ENCODE measurements around the gene ATF7.
"Not testable (repeated sequence)": the region's sequence is repeated elsewhere in the genome, so short reads cannot be mapped to it uniquely, and the experiment has no call there.

The ATF7 gene

DNA sequence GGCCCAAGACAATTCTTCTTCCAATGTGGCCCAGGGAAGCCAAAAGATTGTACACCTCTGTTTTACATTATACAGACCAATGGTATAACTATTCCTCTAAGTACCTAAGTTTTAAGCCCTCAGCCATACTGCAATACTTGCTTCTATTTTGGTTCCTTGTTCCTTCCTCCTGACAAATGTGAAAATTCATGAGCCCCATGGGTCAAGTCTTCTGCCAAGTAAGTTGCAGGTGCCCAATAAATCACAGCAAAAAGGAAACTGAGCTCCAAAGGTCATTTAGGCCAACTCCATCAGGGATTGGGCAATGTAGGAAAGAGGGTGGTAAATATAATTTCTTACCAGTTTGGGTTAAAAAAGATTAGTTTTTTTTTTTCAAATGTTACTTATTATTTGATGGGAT, 61.2 kb downstream of the ATF7 start:
- no peak for DNase-seq

DNA sequence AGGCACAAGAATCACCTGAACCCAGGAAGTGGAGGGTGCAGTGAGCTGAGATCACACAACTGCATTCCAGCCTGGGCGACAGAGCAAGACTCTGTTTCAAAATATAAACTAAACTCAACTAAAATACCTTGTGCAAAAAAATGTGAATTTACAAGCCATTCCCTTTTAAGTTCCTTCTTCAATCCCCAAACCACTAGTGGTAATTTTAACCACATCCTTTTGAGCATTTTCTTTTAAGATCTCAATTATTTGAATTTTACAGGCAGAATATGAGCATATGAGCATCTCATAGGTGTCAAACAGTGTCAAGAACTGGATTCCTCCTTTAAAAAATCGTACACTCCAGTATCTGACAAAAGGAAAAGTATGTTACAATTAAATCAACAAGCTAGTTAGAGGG, 61.9 kb downstream of the ATF7 start:
- DNase-seq, result no peak

DNA sequence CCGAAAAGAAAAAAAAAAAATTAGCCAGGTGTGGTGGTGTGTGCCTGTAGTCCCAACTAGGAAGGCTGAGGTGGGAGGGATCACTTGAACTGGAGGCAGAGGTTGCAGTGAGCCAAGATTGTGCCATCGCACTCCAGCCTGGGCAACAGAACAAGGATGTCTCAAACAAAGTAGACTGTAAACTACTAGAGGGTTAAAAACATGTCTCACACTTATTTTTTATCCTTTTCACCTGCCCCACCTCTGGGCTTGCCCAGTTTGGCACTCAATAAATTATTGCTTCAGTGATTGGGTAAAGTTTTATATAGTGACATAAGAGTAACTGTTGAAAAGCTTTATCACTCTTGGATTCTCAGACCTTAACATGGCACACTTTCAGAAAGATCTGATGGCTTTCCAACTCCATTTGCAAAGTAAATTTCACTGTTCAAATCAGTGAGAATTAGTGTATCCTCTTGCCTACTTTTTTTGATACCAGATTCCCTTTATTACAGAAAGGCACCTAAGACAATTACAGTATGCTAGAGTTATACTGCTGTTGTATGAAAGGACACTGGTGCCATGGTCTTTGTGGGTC, 62.6 kb downstream of the ATF7 start:
- no peak for DNase-seq

DNA sequence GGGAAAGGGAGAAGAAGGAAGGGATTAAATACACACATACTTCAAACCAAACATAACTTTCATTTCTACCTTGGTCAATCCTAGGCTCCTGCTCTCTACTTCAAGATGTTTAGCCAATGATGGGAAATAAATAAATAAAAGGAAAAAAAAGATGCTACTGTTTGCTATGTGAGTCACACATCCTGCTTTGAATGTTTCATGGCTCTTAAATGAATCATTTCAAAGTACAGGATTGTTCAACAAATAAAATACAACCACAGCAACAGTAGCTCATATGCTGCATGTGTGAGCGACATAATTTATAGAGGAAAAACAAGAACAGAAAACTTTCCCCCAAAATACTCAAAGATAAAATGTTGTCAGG, 64.6 kb downstream of the ATF7 start:
- DNase-seq, result peak; percentile 36 to 85 (median 73)

DNA sequence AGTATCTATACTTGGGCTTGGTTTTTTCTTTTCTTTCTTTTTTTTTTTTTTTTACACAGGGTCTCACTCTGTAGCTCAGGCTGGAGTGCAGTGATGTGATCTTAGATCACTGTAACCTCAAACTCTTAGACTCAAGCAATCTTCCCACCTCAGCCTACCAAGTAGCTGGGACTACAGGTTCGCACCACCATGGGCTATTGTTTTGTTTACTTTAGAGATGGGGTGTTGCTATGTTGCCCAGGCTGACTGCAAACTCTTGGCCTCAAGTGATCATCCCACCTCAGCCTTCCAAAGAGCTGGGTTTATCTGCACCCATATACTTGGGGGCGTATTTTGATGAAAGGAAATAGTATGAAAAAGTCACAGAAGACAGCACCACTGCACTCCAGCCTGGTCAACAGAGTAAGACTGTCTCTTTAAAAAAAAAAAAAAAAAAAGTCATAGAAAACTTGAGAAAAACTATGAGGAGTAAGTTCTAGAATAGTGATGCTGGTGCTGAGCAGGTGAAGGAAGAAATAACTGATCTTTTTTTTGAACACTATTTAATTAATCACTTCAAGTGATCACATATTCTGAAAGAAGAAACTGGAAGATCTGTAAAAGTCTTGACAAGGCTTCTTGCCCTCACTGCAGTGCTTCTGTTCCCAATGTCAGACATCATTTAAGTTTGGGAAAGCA, 65.1 kb downstream of the ATF7 start:
- no peak for DNase-seq

DNA sequence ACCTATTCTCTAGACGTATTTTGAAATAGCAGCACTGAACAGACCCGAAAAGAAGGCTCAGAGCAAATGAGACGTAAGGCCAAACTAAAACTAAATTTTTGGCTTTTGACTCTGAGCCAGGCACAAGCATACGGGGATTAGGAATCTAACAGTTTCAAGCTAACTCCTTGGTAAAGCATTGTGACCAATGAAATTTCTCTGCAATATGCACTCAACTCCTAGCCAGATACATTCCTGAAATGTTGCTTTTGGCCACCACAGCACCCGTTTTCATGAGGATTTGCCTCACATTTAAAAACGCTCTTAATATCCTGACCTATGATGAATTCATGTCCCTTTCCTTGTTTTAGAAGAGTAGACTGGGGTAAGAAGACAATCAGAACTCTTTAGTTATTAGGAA, 65.8 kb downstream of the ATF7 start:
- DNase-seq, result no peak

DNA sequence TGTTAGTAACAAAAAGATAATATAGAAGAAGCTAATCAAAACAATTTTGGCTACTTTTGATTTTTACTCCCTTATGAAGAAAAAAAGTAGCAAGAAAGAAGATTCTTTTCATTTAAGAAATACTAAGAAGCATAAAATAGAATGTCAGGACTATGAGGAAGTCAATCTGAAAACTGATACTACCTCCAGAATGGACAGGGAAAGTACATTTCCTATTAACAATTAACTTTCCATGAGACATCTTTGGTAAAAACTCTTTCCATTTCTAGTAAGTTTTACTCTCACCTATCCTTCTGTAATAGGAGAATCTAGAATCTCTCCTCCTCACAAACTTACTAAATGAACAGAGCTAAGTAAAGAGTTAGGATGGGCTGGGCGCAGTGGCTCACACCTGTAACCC, 67.6 kb downstream of the ATF7 start:
- DNase-seq, result no peak

DNA sequence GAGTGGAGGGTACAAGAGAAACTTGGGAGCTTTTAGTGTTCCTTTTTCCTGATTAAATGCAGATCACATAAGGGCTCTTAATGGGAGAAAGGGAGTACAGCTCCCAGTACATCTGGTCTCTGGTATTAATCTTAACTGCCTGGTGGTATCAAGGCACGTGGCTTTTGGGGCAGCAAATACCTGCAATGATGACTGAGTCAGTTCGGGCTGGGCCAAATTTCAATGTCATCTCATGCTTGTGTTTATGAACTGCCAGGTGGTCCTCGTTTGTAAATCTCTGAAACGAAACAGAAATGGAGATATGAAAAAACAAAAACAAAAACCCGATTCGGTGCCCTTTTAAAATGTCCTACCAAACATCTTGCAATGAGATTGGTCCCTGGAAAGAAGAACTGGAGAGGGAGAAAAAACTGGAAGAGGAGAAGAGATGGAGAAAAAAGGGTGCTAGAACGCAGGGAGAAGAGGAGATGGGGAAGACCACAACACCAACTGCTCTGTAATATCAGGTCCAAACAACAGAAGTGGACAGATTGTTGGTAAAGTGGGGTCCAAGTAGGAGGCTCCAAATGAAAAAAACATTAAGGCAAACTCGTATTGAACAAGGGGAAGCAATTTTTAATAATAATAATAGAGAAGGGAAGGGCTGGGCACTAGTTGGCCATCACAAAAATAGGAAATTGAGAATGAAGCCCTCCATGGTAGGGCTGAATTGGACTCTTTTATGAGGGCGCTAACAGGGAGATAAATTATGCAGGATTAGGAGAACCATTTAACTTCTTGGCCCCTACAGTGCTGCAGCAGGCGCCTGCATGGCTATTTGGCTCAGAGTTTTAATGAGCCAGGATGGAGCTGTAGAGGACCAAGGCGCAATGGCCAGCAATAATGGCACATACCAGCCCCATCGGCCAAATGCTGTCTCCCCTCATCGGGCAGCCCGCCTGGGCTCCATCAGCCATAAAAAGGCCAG, 73.5 kb downstream of the ATF7 start:
- DNase-seq, result no peak

DNA sequence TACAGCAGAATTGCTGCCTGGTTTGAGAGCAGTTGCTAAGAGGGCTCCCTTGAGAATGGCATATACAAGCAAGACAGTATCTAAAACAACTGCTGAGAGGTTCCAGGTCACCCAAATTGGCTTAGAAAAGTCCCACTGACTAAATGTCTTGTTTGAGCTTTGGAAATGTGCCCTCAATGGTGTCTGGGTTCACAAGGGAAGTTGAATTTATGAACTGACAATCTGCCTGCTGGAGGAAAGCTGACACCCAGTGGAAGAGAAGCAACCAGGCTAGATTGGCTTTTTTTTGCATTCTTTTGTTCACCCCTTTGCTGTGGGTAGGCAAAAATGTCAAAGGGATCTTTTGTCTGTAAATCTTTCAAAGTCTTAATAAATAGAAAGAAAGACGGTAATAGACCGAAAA, 74.3 kb downstream of the ATF7 start:
- no peak for DNase-seq

DNA sequence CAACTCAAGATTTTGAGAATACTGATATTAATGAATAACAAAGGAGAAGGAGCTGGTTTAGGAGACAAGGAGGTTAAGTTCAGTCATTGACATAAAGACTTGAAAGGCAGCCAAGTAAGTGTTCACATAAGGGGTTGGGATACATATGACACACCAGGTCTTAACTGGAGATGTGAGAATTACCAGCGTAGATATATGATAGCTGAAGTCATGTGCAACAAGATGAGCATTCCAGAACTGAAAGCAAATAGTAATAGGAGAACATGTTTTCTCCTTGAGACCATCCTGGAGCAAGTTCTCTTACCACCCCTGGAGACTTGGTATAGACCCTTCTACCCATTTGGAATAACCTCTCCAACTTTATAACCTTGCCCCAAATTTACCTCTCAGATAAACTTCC, 75.6 kb downstream of the ATF7 start:
- no peak for DNase-seq

DNA sequence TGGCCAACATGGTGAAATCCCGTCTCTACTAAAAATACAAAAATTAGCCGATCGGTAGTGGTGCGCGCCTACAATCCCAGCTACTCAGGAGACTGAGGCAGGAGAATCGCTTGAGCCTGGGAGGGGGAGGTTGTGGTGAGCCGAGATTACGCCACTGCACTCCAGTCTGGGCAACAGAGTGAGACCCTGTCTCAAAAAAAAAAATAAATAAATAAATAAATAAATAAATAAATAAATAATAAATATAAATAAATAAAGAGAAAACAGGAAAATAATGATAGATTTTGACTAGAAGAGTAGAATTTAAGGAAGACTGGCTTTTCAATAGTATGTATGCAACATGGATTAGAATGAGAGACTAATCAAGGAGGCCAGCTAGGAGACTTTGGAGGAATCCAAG, 76.1 kb downstream of the ATF7 start:
- DNase-seq, result not testable (repeated sequence)

DNA sequence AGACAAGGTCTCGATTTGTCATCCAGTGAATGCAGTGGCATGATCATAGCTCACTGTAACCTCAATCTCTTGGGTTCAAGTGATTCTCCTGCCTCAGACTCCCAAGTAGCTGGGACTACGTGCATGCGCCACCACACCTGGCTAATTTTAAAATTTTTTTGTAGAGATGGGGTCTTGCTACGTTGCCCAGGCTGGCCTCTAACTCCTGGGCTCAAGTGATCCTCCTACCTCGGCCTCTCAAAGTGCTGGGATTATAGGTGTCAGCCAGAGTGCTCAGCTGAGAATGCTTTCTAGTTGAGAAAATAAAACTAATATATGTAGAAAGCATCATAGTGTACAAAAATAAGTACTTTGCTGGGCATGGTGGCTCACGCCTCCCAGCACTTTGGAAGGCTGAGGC, 77.8 kb downstream of the ATF7 start:
- DNase-seq, result not testable (repeated sequence)

DNA sequence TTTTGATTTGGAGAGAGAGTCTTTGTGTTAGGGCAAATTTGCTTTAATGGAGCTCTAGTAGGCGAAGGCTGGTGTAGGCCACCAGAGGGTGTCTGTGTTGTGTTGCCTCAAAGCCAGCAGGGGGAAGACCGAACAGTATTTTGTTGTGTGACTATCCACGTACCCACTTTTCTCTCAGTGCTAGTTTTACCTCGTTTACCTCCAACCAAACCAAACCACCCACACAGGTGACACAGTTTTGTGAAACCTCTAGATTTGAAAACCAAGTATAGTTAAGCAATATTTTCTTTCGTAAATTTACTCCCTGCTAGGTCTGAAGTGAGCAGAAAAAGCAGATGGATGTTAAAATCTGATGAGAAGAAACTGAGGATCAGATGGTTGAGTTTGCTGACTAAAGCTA, 82.6 kb downstream of the ATF7 start:
- peak; percentile 59 to 71 (median 69) for DNase-seq

DNA sequence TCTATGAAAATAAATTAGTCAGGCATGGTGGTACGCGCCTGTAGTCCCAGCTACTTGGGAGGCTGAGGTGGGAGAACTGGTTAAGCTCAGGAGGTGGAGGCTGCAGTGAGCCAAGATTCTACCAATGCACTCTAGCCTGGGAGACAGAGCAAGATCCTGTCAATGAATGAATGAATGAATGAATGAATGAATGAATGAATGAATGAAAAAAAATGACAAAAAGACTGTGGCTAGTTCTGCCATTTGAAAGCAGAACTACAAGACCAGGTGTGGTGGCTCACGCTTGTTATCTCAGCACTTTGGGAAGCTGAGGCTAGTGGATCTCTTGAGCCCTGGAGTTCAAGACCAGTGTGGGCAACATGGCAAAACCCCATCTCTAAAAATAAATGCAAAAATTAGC, 86.7 kb downstream of the ATF7 start:
- no peak for DNase-seq

DNA sequence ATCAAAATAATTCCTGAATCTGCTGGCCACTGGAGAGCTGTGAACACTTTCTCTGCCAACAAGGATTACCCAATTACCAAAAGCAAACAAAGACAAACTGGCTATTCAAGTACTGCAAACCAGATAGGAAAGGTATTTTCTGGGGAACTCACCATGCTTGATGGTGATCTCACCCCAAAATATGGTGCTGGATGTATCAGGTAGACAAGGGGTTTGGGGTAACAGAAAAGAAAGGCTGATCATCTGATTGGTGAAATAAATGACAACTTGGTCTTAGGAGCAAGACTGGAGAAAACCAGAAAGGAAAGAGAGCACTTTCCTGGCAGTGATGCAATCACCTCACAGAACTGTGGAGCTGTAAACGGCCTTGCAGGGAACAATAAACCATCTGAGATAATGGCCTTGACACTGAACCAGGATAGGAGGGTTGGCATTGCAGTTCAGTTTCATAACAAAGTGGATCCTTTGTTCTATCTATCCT, 87.9 kb downstream of the ATF7 start:
- DNase-seq, result no peak

DNA sequence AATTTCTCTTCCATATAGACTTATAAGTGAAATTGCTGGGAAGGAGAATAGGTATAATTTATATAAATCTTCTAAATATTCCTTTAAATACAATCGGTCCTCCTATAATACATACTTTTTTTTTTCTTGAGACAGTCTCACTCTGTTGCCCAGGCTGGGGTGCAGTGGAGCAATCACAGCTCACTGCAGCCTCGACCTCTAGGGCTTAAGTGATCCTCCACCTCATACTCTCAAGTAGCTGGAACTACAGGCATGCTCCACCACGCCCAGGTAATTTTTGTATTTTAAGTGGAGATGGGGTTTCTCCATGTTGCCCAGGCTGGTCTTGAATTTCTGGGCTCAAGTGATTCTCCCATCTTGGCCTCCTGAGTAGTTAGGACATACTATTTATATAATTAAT, 89.2 kb downstream of the ATF7 start:
- no peak for DNase-seq

DNA sequence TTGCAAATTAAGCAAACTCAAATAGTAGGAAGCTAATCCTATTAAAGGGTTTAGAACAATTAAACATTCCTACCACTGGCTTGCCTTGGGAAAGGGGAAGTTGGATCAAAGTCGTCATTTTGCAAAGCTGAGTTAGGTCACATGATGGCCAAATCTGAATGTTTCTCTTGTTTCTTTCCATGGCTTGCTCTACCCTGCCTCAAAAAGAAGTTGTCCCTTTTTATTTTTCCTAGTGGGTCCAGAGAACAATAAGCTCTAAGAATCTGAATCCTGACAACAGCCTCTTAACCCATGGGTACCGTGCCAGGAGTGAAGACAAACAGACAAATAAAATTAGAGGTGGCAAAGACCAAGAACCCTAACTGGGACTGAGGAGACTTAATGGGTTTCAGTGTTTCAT, 92.7 kb downstream of the ATF7 start:
- DNase-seq, result peak; percentile 53 to 64 (median 55)

DNA sequence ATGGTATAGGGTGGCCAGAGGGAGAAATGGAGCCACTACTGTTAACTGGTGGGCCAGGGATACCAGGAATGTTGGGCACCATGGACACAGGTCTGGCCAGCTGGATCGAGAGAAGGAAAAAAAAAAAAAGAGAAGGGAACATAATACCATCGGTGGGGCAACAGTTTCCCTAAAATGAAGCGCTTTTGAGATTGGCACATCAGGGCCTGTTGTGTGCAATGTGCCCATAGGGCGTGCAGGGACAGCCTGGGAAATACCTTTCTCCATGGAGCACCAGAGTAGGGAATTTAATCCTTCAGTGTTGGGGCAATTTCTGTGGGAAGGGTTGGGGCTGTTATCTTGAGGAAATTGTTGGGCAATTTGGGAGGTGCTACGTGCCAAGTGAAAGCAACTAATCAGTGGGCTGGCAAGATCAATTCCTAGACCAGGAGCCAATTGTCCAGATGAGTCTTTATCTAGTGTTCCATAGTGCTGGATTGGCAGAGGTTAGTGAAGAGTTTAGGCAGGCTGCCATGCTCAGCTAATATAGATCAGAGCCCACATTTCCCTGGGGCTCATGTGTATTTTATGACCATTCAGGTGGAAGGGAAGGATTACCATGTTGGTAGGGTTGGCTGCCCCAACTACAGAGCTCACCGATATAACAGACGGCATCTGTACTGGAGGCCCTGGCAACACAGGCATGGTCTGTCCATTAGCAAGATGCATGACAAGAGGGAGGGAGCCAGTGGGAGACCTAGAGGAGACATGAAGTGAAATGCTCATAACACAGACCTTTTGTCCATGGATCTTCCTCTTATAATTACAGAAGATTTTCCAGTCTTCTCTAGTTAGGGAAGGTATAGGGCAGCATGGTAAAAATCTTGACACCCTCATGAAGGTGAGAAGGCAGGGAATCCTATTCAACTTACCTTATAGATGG, 93.4 kb downstream of the ATF7 start:
- no peak for DNase-seq

DNA sequence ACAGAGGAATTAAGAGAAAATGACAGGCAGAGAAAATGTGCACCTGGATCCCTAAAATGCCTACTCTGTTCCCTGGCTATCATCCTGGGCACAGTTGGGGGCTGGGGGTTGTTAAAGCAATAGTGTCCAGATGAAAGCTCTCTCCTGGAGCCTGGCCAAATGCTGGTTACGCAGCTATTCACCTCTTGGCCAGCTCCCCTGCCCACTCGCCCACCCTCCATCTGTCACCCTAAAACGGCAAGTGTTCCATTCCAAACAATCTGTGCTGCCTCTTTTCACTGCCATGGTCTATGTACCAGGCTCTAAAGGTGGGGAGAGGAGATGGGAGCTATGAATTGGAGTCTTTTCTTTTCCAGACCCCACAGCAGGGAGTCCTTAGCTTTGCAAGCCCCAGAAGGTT, 94.2 kb downstream of the ATF7 start:
- DNase-seq, result no peak

DNA sequence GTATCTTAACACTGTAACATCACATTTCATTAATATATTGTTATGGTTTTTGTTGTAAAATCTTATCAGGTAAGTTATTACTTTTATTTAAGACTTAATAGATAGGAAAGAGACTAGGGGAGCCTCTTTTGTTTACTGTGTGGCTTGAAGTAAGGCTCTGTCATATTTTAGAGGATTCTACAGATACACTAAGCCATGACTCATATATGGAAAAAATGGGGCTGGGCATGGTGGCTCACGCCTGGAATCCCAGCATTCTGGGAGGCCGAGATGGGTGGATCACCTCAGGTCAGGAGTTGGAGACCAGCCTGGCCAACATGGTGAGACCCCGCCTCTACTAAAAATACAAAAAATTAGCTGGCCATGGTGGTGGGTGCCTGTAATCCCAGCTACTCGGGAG, 95.3 kb downstream of the ATF7 start:
- DNase-seq, result no peak

DNA sequence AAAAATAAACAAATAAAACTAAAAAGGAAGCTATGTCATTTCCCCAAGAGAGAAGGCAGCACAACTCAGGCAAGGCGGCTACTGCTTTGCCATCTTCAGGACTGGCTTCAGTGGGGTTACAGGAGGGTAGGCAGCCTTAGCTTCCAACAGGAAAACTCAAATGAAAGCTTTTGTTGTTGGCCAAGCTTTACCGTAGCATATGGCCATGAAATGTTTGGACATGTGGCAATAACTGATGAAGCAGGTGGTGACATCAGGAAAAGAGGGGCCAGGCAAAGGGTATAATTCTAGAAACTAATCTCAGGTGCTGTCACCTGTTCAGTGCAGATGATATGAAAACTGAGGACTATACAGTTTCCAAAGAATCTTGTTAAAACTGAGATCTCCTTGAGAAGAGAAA, 96.1 kb downstream of the ATF7 start:
- DNase-seq, result no peak

DNA sequence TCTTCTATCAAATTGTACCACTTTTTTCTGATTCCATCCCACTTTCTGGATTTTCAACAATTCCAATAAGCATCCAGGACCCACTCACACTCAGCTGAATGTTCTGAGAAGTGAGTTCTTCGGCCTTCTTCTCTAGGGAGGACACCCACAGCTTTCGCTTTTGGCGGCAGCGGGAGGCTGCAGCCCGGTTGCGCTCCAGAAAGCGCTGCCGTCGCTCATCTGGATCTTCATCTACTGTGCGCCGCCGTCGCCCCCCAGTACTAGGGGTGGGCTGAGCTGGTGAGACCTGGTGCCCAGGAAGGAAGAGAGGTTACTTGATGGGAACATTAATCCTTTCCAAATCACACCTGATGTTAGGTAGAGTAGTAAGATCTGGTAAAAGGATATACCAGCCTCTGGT, 101.7 kb downstream of the ATF7 start:
- no peak for DNase-seq

DNA sequence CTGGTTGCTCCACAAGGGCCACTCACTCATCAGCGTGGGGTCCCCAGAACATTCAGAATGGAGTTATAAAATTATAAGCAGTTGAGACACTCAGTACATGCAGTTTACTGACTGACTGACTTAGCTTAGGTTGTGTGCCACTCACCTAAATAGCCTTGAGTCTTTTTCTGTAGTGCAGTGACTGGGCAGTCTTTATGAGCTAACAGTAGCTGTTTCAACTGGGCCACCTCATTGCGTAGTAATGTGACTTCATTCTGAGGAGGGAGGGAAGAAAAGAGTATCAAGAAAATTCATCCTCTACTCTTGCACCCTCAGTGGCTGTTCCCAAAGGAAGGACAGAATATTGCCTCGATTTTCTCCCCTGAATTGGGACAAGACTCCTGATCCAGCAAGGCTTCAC, 103.1 kb downstream of the ATF7 start:
- DNase-seq, result no peak
